ENCODE results near the gene HIF3A.
"Not testable (repeated sequence)": the region's sequence is repeated elsewhere in the genome, so short reads cannot be mapped to it uniquely, and the experiment has no call there.

The HIF3A gene

DNA sequence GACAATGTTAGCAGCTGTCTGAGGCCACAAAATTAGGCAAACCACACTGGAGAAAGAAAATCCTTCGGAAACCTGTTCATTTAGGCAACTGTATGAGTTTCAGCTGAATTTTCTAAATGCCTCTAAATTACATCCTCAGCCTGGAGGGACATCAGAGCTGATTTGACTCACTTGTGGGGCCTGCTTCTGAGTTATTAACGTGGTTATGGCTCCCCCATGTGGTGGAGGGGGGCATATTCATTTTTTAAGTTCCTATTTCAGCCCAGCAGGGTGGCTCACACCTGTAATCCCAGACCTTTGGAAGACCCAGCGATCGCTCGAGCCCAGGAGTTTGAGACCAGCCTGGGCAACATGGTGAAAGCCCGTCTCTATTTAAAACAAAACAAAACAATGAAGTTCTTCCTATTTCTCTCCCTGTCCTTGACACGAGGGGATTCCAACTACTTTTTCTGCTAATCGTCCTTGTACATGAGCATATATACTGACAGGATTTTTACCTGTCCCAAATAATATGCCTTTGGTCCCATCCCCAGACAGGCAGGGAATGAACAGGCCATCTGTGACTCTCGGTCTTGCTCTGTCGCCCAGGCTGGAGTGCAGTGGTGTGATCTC, 31.5 kb upstream of the HIF3A start:
- TF ChIP-seq POLR2AphosphoS5 (IDR thresholded peaks at IDR 0.05; ENCODE audit: borderline replicate concordance, low read depth, low read length), result no peak
- no peak for TF ChIP-seq FOXP2 (optimal IDR thresholded peaks at IDR 0.05; ENCODE audit: control extremely low read depth, extremely low read length, insufficient read depth)
- no peak for TF ChIP-seq EZH2 (IDR thresholded peaks at IDR 0.05)

DNA sequence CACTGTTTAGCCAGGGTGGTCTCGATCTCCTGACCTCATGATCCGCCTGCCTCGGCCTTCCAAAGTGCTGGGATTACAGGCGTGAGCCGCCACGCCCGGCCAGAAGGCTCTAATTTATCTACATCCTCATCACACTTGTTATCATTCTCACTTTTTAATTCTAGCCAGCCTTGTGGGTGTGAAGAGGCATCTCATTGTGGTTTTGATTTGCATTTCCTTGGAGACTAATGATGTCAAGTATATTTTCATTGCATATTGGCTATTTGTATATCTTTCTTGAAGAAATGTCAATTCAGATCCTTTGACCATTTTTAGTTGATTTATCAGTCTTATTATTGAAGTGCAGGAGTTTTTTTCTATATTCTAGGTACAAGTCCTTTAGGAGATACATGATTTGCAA, 27.7 kb upstream of the HIF3A start:
- Histone ChIP-seq H3K9ac (ENCODE audit: insufficient read length) (no peak overlapping the region), H3K36me3 (ENCODE audit: insufficient read depth, low read length) (no peaks in the 10 kb centered on the region), H3K4me3 (no peak overlapping the region), H3K27ac (no peak overlapping the region), H3K9me3 (ENCODE audit: low read depth, low read length) (no peaks in the 10 kb centered on the region)
- no peak for TF ChIP-seq EZH2 (IDR thresholded peaks at IDR 0.05)
- no peak for TF ChIP-seq POLR2AphosphoS5 (IDR thresholded peaks at IDR 0.05; ENCODE audit: borderline replicate concordance, low read depth, low read length)
- TF ChIP-seq FOXP2 (optimal IDR thresholded peaks at IDR 0.05; ENCODE audit: control extremely low read depth, extremely low read length, insufficient read depth), result no peak
- no peak for DNase-seq (ENCODE audit: low read depth, low spot score)

More for the DNA sequence above, 31.5 kb upstream of the HIF3A start:
- H3K9ac ChIP-seq (ENCODE audit: insufficient read length), result no peak overlapping the region
- no peak overlapping the region for H3K27ac ChIP-seq
- peak; percentile 44 for DNase-seq (ENCODE audit: low read depth, low spot score)
- H3K9me3 ChIP-seq (ENCODE audit: low read depth, low read length), result no peaks in the 10 kb centered on the region
- H3K4me3 ChIP-seq, result no peak overlapping the region
- no peaks in the 10 kb centered on the region for H3K36me3 ChIP-seq (ENCODE audit: insufficient read depth, low read length)

GRCh38 chr19:46270521-46271256, 26.2 kb upstream of the HIF3A start:
- no peaks in the 10 kb centered on the region for H3K36me3 ChIP-seq (ENCODE audit: insufficient read depth, low read length)
- no peak overlapping the region for H3K4me3 ChIP-seq
- H3K9me3 ChIP-seq (ENCODE audit: low read depth, low read length), result no peaks in the 10 kb centered on the region
- no peak for TF ChIP-seq EZH2 (IDR thresholded peaks at IDR 0.05)
- TF ChIP-seq POLR2AphosphoS5 (IDR thresholded peaks at IDR 0.05; ENCODE audit: borderline replicate concordance, low read depth, low read length), result no peak
- TF ChIP-seq FOXP2 (optimal IDR thresholded peaks at IDR 0.05; ENCODE audit: control extremely low read depth, extremely low read length, insufficient read depth), result no peak
- H3K27ac ChIP-seq, result no peak overlapping the region
- H3K9ac ChIP-seq (ENCODE audit: insufficient read length), result no peak overlapping the region
- no peak for DNase-seq (ENCODE audit: low read depth, low spot score)

DNA sequence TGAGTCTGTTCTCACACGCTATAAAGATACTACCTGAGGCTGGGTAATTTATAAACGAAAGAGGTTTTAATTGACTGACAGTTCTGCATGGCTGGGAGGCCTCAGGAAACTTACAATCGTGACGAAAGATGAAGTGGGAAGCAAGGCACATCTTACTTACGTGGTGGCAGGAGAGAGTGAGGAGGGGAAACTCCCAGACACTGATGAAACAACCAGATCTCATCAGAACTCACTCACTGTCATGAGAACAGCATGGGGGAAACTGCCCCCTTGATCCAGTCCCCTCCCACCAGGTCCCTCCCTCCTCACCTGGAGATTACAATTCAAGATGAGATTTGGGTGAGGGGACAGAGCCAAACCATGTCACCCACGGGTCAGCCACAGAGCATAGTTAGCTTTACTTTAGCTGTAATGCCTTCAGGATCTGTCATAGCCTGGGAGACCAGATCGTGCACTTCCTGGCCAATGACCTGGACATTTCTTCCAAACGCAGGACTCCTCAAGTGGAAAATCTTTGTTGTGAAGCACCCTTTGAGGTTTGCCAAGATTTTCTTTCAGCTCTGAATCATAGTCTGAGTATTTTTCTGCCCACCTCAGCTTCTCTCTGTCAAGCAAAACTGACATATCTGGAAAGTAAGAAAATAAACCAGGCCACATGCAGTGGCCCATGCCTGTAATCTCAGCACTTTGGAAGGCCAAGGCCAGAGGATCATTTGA, 25.2 kb upstream of the HIF3A start:
- Histone ChIP-seq H3K9me3 (ENCODE audit: low read depth, low read length) (no peaks in the 10 kb centered on the region), H3K27ac (no peak overlapping the region), H3K36me3 (ENCODE audit: insufficient read depth, low read length) (no peaks in the 10 kb centered on the region), H3K9ac (ENCODE audit: insufficient read length) (no peak overlapping the region), H3K4me3 (no peak overlapping the region)
- DNase-seq (ENCODE audit: low read depth, low spot score), result no peak
- no peak for TF ChIP-seq EZH2 (IDR thresholded peaks at IDR 0.05)
- no peak for TF ChIP-seq FOXP2 (optimal IDR thresholded peaks at IDR 0.05; ENCODE audit: control extremely low read depth, extremely low read length, insufficient read depth)
- TF ChIP-seq POLR2AphosphoS5 (IDR thresholded peaks at IDR 0.05; ENCODE audit: borderline replicate concordance, low read depth, low read length), result no peak

DNA sequence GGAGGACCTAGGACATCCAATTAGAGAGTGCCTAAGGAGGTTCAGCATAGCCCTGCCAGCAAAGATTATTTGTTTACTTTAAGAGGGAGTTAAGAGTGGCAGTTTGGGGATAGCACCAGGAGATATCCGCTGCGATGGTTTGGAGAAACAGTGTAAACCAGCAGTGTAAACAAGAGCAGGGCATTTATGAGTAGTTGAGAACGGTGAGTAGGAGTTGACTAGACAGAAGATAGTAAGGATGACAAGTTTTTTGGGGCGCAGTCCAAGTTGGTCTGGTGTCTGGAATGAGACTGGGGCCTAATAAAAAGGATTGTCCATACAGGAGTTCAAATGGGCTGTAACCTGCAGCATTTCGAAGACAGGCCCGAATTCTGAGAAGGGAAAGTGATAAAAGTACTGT, 22.9 kb upstream of the HIF3A start:
- H3K9me3 ChIP-seq (ENCODE audit: low read depth, low read length); H3K4me3 ChIP-seq; DNase-seq (ENCODE audit: low read depth, low spot score): not testable (repeated sequence)

GRCh38 chr19:46279177-46279576, 17.7 kb upstream of the HIF3A start:
- DNase-seq (ENCODE audit: low read depth, low spot score), result no peak
- no peak overlapping the region for H3K9ac ChIP-seq (ENCODE audit: insufficient read length)
- no peaks in the 10 kb centered on the region for H3K9me3 ChIP-seq (ENCODE audit: low read depth, low read length)
- H3K36me3 ChIP-seq (ENCODE audit: insufficient read depth, low read length), result no peaks in the 10 kb centered on the region
- TF ChIP-seq FOXP2 (optimal IDR thresholded peaks at IDR 0.05; ENCODE audit: control extremely low read depth, extremely low read length, insufficient read depth) (no peak), EZH2 (IDR thresholded peaks at IDR 0.05) (no peak), POLR2AphosphoS5 (IDR thresholded peaks at IDR 0.05; ENCODE audit: borderline replicate concordance, low read depth, low read length) (no peak)
- H3K27ac ChIP-seq, result no peak overlapping the region
- H3K4me3 ChIP-seq, result no peak overlapping the region

More for the DNA sequence above, 22.9 kb upstream of the HIF3A start:
- H3K27ac ChIP-seq; H3K36me3 ChIP-seq (ENCODE audit: insufficient read depth, low read length); H3K9ac ChIP-seq (ENCODE audit: insufficient read length): not testable (repeated sequence)

GRCh38 chr19:46283771-46284170, 13.1 kb upstream of the HIF3A start:
- Histone ChIP-seq H3K9ac (ENCODE audit: insufficient read length) (no peak overlapping the region), H3K4me3 (no peak overlapping the region), H3K9me3 (ENCODE audit: low read depth, low read length) (no peaks in the 10 kb centered on the region), H3K27ac (no peak overlapping the region), H3K36me3 (ENCODE audit: insufficient read depth, low read length) (no peaks in the 10 kb centered on the region)
- DNase-seq (ENCODE audit: low read depth, low spot score), result no peak
- TF ChIP-seq EZH2 (IDR thresholded peaks at IDR 0.05), result no peak
- no peak for TF ChIP-seq FOXP2 (optimal IDR thresholded peaks at IDR 0.05; ENCODE audit: control extremely low read depth, extremely low read length, insufficient read depth)
- TF ChIP-seq POLR2AphosphoS5 (IDR thresholded peaks at IDR 0.05; ENCODE audit: borderline replicate concordance, low read depth, low read length), result no peak

DNA sequence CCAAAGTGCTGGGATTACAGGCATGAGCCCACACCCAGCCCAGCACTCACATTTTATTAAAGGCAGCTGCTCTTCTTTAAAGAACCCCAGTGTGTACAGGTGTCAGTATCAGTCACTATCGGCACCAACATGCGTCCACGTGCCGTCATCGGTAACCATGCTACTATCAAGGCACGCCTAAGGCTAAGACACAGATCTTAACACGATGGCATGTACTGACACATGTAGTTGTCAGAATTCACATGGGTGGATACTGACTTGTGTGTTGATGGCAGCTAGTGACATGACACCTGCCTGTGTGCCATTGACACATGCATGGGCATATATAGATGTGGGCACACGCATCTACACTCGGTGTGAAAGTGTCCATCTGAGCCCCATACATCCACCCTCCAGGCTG, 12.2 kb upstream of the HIF3A start:
- no peak for DNase-seq (ENCODE audit: low read depth, low spot score)
- Histone ChIP-seq H3K9ac (ENCODE audit: insufficient read length) (no peak overlapping the region), H3K36me3 (ENCODE audit: insufficient read depth, low read length) (no peaks in the 10 kb centered on the region), H3K27ac (no peak overlapping the region), H3K9me3 (ENCODE audit: low read depth, low read length) (no peaks in the 10 kb centered on the region), H3K4me3 (no peak overlapping the region)
- TF ChIP-seq POLR2AphosphoS5 (IDR thresholded peaks at IDR 0.05; ENCODE audit: borderline replicate concordance, low read depth, low read length) (no peak), EZH2 (IDR thresholded peaks at IDR 0.05) (no peak), FOXP2 (optimal IDR thresholded peaks at IDR 0.05; ENCODE audit: control extremely low read depth, extremely low read length, insufficient read depth) (no peak)

Data from SK-N-MC (cell line).